GM12873 (cell line): ENCODE measurements around the gene SLC6A9.

Experiments used
- CTCF ChIP-seq: IDR thresholded peaks from 2 replicates; pipeline ENCODE4 v1.5.1; 2012; ENCODE audit warnings: low read depth, mild to moderate bottlenecking, moderate library complexity, low read length, control low read depth; ENCODE audit not compliant: insufficient read depth; ENCODE audit errors: missing control alignments

The SLC6A9 gene

DNA sequence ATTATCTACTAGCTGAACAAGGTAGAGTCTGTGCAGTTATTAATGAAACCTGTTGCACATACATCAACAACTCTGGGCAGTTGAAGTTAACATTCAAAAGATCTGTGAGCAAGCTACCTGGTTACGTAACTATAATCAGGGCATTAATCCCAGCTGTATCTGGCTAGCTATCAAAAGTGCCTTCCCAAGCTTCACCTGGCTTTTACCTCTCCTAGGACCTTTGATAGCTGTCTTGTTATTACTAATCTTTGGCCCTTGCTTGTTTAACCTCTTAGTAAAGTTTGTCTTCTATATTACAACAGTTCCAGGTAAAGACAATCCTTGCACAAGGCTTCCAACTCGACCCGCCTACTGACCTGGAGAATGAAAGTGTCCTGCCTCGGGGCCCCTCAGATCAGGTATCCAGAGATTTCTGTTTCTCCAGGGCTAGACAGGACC is 29.6 kb upstream of the SLC6A9 start:
- no peak for TF ChIP-seq CTCF

GRCh38 chr1:44059664-44060355 is 28.5 kb upstream of the SLC6A9 start:
- no peak for TF ChIP-seq CTCF

DNA sequence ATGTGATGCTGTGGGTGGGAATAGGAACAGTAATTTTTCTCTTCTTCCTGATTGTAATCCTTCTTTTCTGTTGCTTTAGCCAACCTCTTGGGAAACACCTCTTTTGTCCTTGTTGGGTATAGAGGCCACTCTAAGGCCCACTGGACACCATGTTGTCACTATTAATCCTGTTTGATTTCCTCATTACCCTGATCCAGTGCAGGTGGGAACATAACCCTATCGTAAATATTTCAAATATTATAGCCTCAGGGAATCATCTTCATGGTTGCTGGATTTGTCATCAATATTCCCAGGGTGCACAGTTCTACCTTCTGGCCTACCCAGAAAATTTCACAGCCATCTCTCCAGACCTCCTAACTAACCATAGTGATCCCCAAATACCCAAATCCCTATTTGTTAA is 27.9 kb upstream of the SLC6A9 start:
- no peak for TF ChIP-seq CTCF

DNA sequence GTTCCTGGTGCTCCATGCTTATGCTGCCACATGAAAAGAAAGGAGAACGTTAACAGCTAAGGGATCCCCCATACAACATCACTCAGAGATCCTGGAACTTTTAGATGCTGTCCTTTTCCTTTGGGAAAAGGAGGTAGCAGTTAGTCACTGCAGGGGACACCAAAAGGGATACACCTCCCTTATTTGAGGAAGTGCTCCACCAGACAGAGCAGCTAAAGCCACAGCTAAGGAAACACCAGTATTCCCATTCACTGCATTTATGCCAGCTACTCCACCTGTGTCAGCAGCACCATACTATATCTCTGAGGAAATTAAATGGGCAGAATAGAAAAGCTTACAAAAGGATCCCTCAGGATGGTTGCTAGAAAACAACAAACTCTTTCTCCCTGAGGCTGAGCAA is 26.0 kb upstream of the SLC6A9 start:
- no peak for TF ChIP-seq CTCF

DNA sequence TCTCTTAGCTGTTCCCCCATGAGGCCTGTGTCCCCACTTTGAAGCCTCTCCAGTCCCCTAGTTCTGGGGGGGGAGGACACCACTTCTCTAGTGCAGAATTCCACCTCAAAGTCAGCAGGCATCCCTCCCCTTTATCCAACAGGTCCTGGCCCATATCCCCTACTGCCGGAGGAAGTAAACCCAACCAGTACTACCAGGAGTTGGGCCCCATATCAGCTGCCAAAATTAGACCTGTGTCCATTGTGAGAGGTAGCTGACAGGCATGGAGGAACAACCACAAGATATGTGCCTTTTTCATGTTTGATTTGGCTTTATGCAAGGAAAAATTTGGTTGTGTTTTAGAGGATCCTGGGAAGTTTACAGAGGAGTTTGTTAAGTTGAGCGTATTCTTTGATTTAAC is 22.1 kb upstream of the SLC6A9 start:
- TF ChIP-seq CTCF, result no peak

- TF ChIP-seq CTCF, result no peak
These were observed 19.0 kb upstream of the SLC6A9 start for GRCh38 chr1:44050261-44050660.

DNA sequence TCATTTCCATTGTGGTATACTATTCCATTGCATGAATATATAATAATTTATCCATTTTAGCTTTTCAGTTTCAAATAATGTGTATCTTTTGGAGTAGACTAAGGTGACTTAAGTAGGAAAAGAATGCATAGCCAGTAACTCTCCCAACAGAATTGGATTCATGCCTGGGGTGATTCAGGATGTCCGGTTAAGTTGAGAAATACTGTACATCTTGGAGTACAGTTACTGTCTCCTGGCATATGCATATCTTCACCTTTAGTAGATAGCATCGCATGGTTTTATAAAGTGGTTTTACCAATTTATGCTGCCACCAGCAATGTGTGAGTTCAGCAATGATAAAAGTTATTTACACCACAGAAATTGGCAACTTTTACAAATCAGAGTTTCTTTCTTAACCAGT is 18.6 kb upstream of the SLC6A9 start:
- no peak for TF ChIP-seq CTCF
